PC-3 (cell line): Measurements from ENCODE around the gene TBCB.

Experiments
- CTCF ChIP-seq: fragments of 300-600 bp; sonication (generic); conservative IDR thresholded peaks from 2 replicates; pipeline ENCODE4 v1.5.1; 2017; ENCODE audit warnings: antibody characterized with exemption, low read depth, mild to moderate bottlenecking, low read length
- EZH2phosphoT487 ChIP-seq: fragments of 300-600 bp; sonication (generic); IDR thresholded peaks from 2 replicates; pipeline ENCODE4 v1.6.1; 2018; ENCODE audit warnings: mild to moderate bottlenecking, antibody characterized with exemption, low read length, borderline replicate concordance

DNA sequence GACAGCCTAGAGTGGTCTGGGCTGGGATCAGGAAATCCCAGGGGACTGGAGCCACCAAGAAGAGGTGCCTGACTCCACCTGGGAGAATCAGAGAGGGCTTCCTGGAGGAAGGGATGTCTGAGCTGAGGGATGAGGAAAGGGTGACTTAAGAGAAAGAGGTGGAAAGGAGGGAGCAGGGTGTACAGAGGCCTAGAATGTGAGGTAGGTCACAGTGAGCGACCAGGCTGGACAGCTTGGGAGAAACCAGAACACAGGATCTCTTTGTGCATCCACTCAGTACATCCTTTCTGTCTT lies 1.0 kb downstream of the TBCB start:
- TF ChIP-seq EZH2phosphoT487 (no peak), CTCF (no peak)
